ENCODE data around the gene MSLN.
"Not testable (repeated sequence)": the region's sequence is repeated elsewhere in the genome, so short reads cannot be mapped to it uniquely, and the experiment has no call there.

- TF ChIP-seq CTCF (conservative IDR thresholded peaks at IDR 0.05; ENCODE audit: low read depth, low read length); EZH2 (IDR thresholded peaks at IDR 0.05; ENCODE audit: borderline replicate concordance, low read depth, low read length, poor library complexity, severe bottlenecking): not testable (repeated sequence)
Observed at GRCh38 chr16:754121-754607, 6.4 kb upstream of the MSLN start.

Measured in A673 (cell line).